Natural killer cell (primary cell): ENCODE results near the gene RASSF4. TPM values are rescaled to one million over a fixed set of nuclear protein-coding genes. Genes with fewer than 3 reads are reported as not detected.
A peak's percentile ranks its signal among the peaks of the same experiment; 100 is the strongest.

Experiments
- ATAC-seq, 3 donors: fragments of 150-1000 bp in 2 of 3; fragments of 200-7000 bp in 1 of 3; cut with Tn5 transposase; 1 replicate in 1 of 3; 2 replicates in 2 of 3; pipeline ENCODE4 v1.10.0; 2021; ENCODE audit warnings: mild to moderate bottlenecking in 2 of 3, moderate library complexity in 2 of 3
- DNase-seq, 2 donors: peaks; one replicate each; pipeline versions ENCODE4 v3.0.0 to v3.0.0-alpha.2; 2013 to 2021; ENCODE audit warnings: mixed read lengths in 1 of 2
- H3K27ac ChIP-seq: one replicate; pipeline ENCODE4 v1.5.1; 2013; ENCODE audit warnings: mild to moderate bottlenecking, low read length
- H3K27me3 ChIP-seq: one replicate; pipeline ENCODE4 v1.6.1; 2013; ENCODE audit warnings: low read length; ENCODE audit not compliant: control insufficient read depth, insufficient read depth
- H3K36me3 ChIP-seq: one replicate; pipeline ENCODE4 v1.6.1; 2013; ENCODE audit warnings: low read length; ENCODE audit not compliant: control insufficient read depth, insufficient read depth
- H3K4me1 ChIP-seq: one replicate; pipeline ENCODE4 v1.6.1; 2013; ENCODE audit warnings: low read length; ENCODE audit not compliant: control insufficient read depth, insufficient read depth
- H3K4me3 ChIP-seq: one replicate; pipeline ENCODE4 v1.5.1; 2013; ENCODE audit warnings: low read length
- H3K9me3 ChIP-seq: one replicate; pipeline ENCODE4 v1.6.1; 2013; ENCODE audit warnings: low read length; ENCODE audit not compliant: control insufficient read depth, insufficient read depth
- H3K27ac Mint-ChIP-seq, 2 donors: one replicate each; pipeline ENCODE4 v1.8.0; 2022; ENCODE audit warnings: mild to moderate bottlenecking in 2 of 2, mixed read lengths in 2 of 2, moderate library complexity in 1 of 2
- H3K27me3 Mint-ChIP-seq, 2 donors: one replicate each; pipeline ENCODE4 v1.8.0; 2022; ENCODE audit warnings: low read depth in 2 of 2, mixed read lengths in 2 of 2
- H3K36me3 Mint-ChIP-seq: one replicate; pipeline ENCODE4 v1.8.0; 2022; ENCODE audit warnings: mixed read lengths
- H3K4me1 Mint-ChIP-seq, 2 donors: one replicate each; pipeline ENCODE4 v1.8.0; 2022; ENCODE audit warnings: mixed read lengths in 2 of 2
- H3K4me3 Mint-ChIP-seq: one replicate; pipeline ENCODE4 v1.8.0; 2022; ENCODE audit warnings: mild to moderate bottlenecking, moderate library complexity, mixed read lengths
- H3K9me3 Mint-ChIP-seq, 2 donors: one replicate each; pipeline ENCODE4 v1.8.0; 2022; ENCODE audit warnings: mixed read lengths in 2 of 2
- CTCF ChIP-seq: fragments of 200-600 bp; IDR thresholded peaks from one replicate; pipeline ENCODE4 v1.8.0; 2022; ENCODE audit warnings: antibody characterized with exemption
- WGBS: methylation state at CpG from one replicate; pipeline ENCODE4 v1.1.7; 2013; ENCODE audit warnings: missing lambda C conversion rate; ENCODE audit not compliant: insufficient coverage; 5-methylcytosine and 5-hydroxymethylcytosine counted together
- intact Hi-C: fragments of 100-400 bp; cut with micrococcal nuclease; formaldehyde crosslinking; loops from one replicate; pipeline ENCODE4 v1.14.2; 2022
- total RNA-seq, 4 donors: library from RNA; stranded (reverse); fragments of 120-200 nt in 1 of 4; gene quantifications; one replicate each; pipeline versions ENCODE4 v1.2.3 to v1.2.4, GENCODE V29; 2013 to 2022

The RASSF4 gene
- total RNA-seq, 3 donors from 2014 or later (not counting 1 experiment from before 2014, with no cell fraction given): 99.8 to 116 (median 104) TPM

GRCh38 chr10:44911081-44911540, 48.5 kb upstream of the RASSF4 start, which contains the start of gene TMEM72:
TMEM72 (plus strand) TSS chr10:44911337; CDS start chr10:44911513, 176 bp downstream.
- ATAC-seq: no peak

GRCh38 chr10:44911951-44912350, 47.7 kb upstream of the RASSF4 start:
- intact Hi-C loops: no loop called here
- no peaks in the 10 kb centered on the region for H3K27me3 ChIP-seq
- H3K27ac Mint-ChIP-seq: no peak overlapping the region
- no peak for TF ChIP-seq CTCF
- no peak overlapping the region for H3K4me3 Mint-ChIP-seq
- H3K4me1 Mint-ChIP-seq: peaks cover 10 to 12% of the 10 kb centered on the region in 2 donors
- WGBS: 82% methylated on average over 3 of the region's 3 CpGs
- H3K4me1 ChIP-seq: peaks cover 14% of the 10 kb centered on the region
- no peaks in the 10 kb centered on the region for H3K36me3 ChIP-seq
- H3K9me3 ChIP-seq: no peaks in the 10 kb centered on the region
- ATAC-seq (no peak), DNase-seq (no peak)
- no peak overlapping the region for H3K4me3 ChIP-seq
- H3K27ac ChIP-seq: no peak overlapping the region
- H3K9me3 Mint-ChIP-seq: no peaks in the 10 kb centered on the region
- H3K36me3 Mint-ChIP-seq: no peaks in the 10 kb centered on the region
- peaks cover 4 to 6% of the 10 kb centered on the region in 2 donors for H3K27me3 Mint-ChIP-seq

More at GRCh38 chr10:44911081-44911540, 48.5 kb upstream of the RASSF4 start, which contains the start of gene TMEM72:
- H3K36me3 Mint-ChIP-seq: no peaks in the 10 kb centered on the region
- intact Hi-C loops: no loop called here
- no peaks in the 10 kb centered on the region for H3K27me3 ChIP-seq
- 89% methylated on average over 12 of the region's 12 CpGs for WGBS
- H3K27me3 Mint-ChIP-seq: no peaks in the 10 kb centered on the region
- H3K4me1 ChIP-seq: peaks cover 14% of the 10 kb centered on the region
- no peak for DNase-seq
- H3K9me3 Mint-ChIP-seq: no peaks in the 10 kb centered on the region
- no peak within 1 kb of the TSS for H3K27ac ChIP-seq
- no peaks in the 10 kb centered on the region for H3K9me3 ChIP-seq
- H3K4me3 Mint-ChIP-seq: no peak within 1 kb of the TSS
- peaks cover 10 to 12% of the 10 kb centered on the region in 2 donors for H3K4me1 Mint-ChIP-seq
- H3K27ac Mint-ChIP-seq: no peak within 1 kb of the TSS
- H3K4me3 ChIP-seq: no peak within 1 kb of the TSS
- TF ChIP-seq CTCF: no peak
- H3K36me3 ChIP-seq: no peaks in the 10 kb centered on the region

- peak; percentile 49 to 78 (median 54) for ATAC-seq
- Histone ChIP-seq H3K9me3 (no peaks in the 10 kb centered on the region), H3K27me3 (no peaks in the 10 kb centered on the region), H3K4me1 (peaks cover 14% of the 10 kb centered on the region), H3K4me3 (no peak overlapping the region), H3K27ac (no peak overlapping the region), H3K36me3 (no peaks in the 10 kb centered on the region)
- intact Hi-C loops: no loop called here
- H3K4me3 Mint-ChIP-seq: peak overlapping the region; percentile 53
- no peak for TF ChIP-seq CTCF
- H3K27me3 Mint-ChIP-seq: peaks cover 7 to 13% of the 10 kb centered on the region in 2 donors
- peak overlapping the region; percentile 63 to 80 for H3K27ac Mint-ChIP-seq
- 34% methylated on average over 11 of the region's 12 CpGs for WGBS
- H3K4me1 Mint-ChIP-seq: peaks cover 10 to 12% of the 10 kb centered on the region in 2 donors
- no peaks in the 10 kb centered on the region for H3K9me3 Mint-ChIP-seq
- DNase-seq: peak in 1 of 2 donors; percentile 39
- no peaks in the 10 kb centered on the region for H3K36me3 Mint-ChIP-seq
Measured at GRCh38 chr10:44913350-44914081, 46.1 kb upstream of the RASSF4 start.
